Mesodermal cell (in vitro differentiated cells): ENCODE measurements around the gene OTOP2.

ENCODE experiments used
- H3K27ac ChIP-seq: 2 replicates; pipeline ENCODE4 v1.7.0; 2013; ENCODE audit warnings: mild to moderate bottlenecking, low read depth, low read length, moderate library complexity; ENCODE audit not compliant: severe bottlenecking
- H3K36me3 ChIP-seq: 2 replicates; pipeline ENCODE4 v1.7.1; 2013; ENCODE audit warnings: mild to moderate bottlenecking, low read length, moderate library complexity; ENCODE audit not compliant: control insufficient read depth, insufficient read depth
- H3K4me1 ChIP-seq: one replicate; pipeline ENCODE4 v1.7.1; 2013; ENCODE audit warnings: mild to moderate bottlenecking, low read length; ENCODE audit not compliant: insufficient read depth, control insufficient read depth, poor library complexity, severe bottlenecking
- H3K4me3 ChIP-seq: 2 replicates; pipeline ENCODE4 v1.7.0; 2013; ENCODE audit warnings: low read length, control low read depth, mild to moderate bottlenecking; ENCODE audit not compliant: insufficient read depth, poor library complexity, severe bottlenecking; ENCODE audit errors: extremely low read depth
- H3K9me3 ChIP-seq: 2 replicates; pipeline ENCODE4 v1.7.1; 2013; ENCODE audit warnings: mild to moderate bottlenecking, low read length, moderate library complexity; ENCODE audit not compliant: control insufficient read depth
- WGBS, 2 experiments: methylation state at CpG; one replicate each; pipeline ENCODE4 v1.1.5; 2013; ENCODE audit warnings: missing lambda C conversion rate in 2 of 2; ENCODE audit not compliant: insufficient coverage in 2 of 2; 5-methylcytosine and 5-hydroxymethylcytosine counted together

OTOP2 gene

DNA sequence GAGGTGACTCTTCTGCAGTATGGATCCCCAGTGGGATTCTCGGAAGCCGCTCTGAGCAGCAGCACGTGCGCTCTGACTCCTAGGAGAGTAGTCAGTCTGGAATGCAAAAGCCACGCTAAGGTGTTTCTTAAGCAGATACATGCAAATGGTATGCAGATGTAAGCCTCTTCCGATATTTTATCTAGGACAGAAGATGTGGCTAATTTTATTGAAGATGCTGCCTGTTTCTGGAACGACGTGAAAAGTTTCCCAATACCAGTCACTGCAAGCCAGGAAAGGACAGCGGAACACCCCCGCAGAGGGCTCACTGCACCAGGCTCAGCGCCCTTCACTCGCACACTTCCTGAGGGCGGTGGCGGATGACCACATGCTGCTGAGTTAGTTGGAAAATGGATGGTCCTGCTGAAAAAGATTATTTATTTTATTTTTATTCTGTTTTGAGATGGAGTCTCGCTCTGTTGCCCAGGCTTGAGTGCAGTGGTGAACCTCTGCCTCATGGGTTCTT lies 40.8 kb upstream of the OTOP2 start:
- Histone ChIP-seq H3K27ac (no peak overlapping the region), H3K36me3 (no peaks in the 10 kb centered on the region), H3K9me3 (no peaks in the 10 kb centered on the region), H3K4me3 (no peak overlapping the region), H3K4me1 (no peaks in the 10 kb centered on the region)
- 87% methylated on average over 11 to 15 of the region's 15 CpGs for WGBS, 2 experiments

- Histone ChIP-seq H3K4me3 (no peak overlapping the region), H3K4me1 (no peaks in the 10 kb centered on the region), H3K27ac (no peak overlapping the region), H3K36me3 (no peaks in the 10 kb centered on the region), H3K9me3 (no peaks in the 10 kb centered on the region)
- WGBS, 2 experiments: 74 to 84% methylated on average over 8 to 9 of the region's 13 CpGs
Measured at GRCh38 chr17:74888469-74888868, 35.6 kb upstream of the OTOP2 start.

DNA sequence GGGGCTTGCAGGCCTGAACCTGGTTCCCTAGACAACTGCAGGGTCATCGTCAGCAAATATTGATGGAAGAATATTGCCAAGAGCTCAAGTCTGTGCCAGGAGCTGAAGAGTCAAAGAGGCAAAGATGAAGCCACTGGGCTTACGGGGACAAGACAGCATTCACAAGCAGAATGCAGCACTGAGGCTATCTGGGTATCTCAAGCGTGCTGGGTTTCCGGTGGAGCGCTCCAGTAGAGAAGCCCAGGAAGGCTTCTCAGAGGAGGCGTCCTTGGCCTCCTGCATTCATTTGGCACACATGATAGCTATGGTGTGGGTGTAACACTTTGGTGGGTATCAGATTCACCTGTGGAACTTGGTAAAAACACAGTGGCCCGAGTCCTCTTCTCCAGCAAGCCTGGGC lies 33.5 kb upstream of the OTOP2 start:
- 92 to 97% methylated on average over 6 to 7 of the region's 7 CpGs for WGBS, 2 experiments
- H3K36me3 ChIP-seq: no peaks in the 10 kb centered on the region
- H3K4me3 ChIP-seq: no peak overlapping the region
- no peaks in the 10 kb centered on the region for H3K4me1 ChIP-seq
- H3K9me3 ChIP-seq: no peaks in the 10 kb centered on the region
- H3K27ac ChIP-seq: no peak overlapping the region

- H3K9me3 ChIP-seq: no peaks in the 10 kb centered on the region
- no peaks in the 10 kb centered on the region for H3K36me3 ChIP-seq
- H3K4me3 ChIP-seq: no peak overlapping the region
- H3K27ac ChIP-seq: no peak overlapping the region
- H3K4me1 ChIP-seq: no peaks in the 10 kb centered on the region
- 86 to 91% methylated on average over 16 to 17 of the region's 20 CpGs for WGBS, 2 experiments
Measured at GRCh38 chr17:74892013-74892841, 31.8 kb upstream of the OTOP2 start.

DNA sequence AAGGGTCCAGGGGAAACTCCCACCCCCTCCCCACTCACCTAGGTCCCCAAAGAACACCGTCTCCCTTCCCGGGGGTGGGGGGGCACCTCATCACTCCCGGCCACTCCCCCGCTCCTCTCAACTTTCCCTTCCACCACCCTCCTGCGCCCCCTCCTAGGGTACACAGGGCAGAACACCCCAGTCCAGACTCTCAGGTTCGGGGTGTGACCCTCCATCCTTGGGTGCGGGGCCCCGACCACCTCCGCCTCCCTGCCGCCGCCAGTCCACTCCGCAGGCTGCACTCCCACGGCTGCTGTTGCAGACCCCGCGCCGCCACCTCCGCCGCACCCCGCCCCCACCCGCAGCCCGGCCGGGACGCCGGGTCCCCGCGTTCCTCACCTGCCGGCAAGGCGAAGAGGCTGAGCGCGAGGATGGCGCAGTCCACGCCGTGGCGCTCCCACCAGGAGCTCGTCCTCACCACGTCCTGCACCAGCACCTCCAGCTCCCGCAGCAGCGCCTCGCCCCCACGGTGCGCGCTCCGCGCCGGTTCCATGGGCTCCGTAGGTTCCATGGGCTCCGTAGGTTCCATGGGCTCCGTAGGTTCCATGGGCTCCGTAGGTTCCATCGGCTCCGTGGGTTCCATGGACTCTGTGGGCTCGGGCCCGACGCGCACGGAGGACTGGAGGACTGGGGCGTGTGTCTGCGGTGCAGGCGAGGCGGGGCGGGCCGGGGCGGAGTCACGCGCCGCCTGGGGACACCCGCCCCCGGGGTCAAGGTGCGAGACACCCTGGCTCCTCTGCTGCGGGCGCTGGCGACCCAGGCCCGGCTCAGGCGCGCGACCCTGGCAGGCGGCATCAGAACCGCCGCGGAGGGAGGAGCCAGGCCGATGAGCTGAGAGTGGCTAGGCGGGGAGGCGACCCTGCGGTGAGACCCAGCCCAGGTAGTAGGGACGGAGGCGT lies 30.8 kb upstream of the OTOP2 start, which contains the start of gene FADS6:
Gene FADS6, minus strand, starts transcription at position 660 of the 938 bp plus-strand sequence. Its CDS starts 38 bp downstream, at position 622.
- Histone ChIP-seq H3K36me3 (no peaks in the 10 kb centered on the region), H3K27ac (no peak within 1 kb of the TSS), H3K4me1 (no peaks in the 10 kb centered on the region), H3K9me3 (no peaks in the 10 kb centered on the region), H3K4me3 (peak within 1 kb of the TSS; percentile 31)
- WGBS, 2 experiments: 8 to 11% methylated on average over 59 to 73 of the region's 86 CpGs

GRCh38 chr17:74893936-74894671 lies 30.0 kb upstream of the OTOP2 start:
- no peak overlapping the region for H3K27ac ChIP-seq
- H3K36me3 ChIP-seq: no peaks in the 10 kb centered on the region
- no peaks in the 10 kb centered on the region for H3K9me3 ChIP-seq
- 32 to 37% methylated on average over 17 to 20 of the region's 22 CpGs for WGBS, 2 experiments
- no peaks in the 10 kb centered on the region for H3K4me1 ChIP-seq
- H3K4me3 ChIP-seq: peak overlapping the region; percentile 31

DNA sequence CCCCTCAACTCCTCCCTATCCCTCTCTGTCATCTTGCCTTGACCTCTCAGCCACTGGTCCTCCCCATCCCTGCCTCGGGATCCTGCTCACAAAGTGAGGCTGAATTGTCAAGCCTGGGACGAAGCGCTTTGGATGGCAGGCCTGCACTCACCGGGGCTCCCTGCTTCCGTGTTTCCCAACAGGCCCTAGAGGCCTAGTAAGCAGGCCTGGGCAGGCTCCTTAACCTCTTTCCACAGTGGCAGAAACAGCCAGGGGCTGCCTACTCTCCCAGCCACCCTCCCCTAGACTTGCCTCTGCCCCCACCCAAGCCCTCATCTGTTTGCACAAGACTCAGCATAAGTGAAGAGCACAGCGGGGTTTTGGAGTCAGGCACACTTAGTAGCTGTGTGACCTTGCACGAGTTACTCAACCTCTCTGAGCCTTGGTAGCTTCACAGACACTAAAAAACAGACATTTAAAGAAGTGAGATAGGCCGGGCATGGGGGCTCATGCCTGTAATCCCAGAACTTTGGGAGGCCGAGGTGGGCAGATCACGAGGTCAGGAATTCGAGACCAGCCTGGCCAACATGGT lies 25.6 kb upstream of the OTOP2 start:
- Histone ChIP-seq H3K36me3 (no peaks in the 10 kb centered on the region), H3K9me3 (no peaks in the 10 kb centered on the region), H3K4me3 (no peak overlapping the region), H3K27ac (no peak overlapping the region), H3K4me1 (no peaks in the 10 kb centered on the region)
- 83 to 87% methylated on average over 10 to 11 of the region's 11 CpGs for WGBS, 2 experiments

GRCh38 chr17:74900208-74900607 lies 23.9 kb upstream of the OTOP2 start:
- WGBS, 2 experiments: 84 to 88% methylated on average over 5 to 7 of the region's 8 CpGs
- Histone ChIP-seq H3K36me3 (no peaks in the 10 kb centered on the region), H3K4me1 (no peaks in the 10 kb centered on the region), H3K4me3 (no peak overlapping the region), H3K27ac (no peak overlapping the region), H3K9me3 (no peaks in the 10 kb centered on the region)

DNA sequence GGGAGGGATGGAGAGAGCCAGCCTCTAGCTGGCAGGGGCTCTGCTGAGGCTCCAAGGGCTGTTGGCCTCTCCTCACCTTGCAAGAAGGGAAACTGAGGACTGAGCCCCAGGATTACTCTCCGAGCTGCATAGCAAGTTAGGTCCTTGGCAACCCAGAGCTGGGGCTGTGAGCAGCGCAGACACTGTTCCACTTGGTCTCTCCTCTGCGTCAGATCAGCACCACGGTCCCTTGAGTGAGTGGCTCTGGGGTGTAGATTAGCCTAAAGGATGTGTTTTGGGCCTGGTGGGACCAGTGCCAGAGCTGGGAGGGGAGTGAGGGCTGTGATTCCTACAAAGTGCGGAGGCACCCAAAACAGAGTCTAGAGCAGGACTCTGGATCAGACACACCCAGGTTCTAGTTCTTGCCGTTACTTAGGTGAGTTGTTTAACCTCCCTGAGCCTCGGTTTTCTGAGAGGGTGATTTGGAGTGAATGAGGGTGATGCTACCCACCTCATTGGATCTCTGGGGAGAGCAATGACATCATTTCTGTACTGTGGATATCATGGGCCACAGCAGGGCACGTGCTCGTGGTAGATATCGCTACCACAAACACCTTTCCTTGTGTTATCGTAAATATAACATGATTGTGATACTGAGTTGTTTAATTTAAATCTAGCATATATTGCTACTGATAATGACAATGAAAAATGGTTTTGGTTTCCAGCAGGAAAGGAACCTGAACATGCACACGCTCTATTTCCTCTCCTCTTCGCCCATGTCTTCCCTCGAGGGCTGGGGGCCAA lies 22.5 kb upstream of the OTOP2 start:
- no peaks in the 10 kb centered on the region for H3K36me3 ChIP-seq
- H3K27ac ChIP-seq: no peak overlapping the region
- no peaks in the 10 kb centered on the region for H3K4me1 ChIP-seq
- no peaks in the 10 kb centered on the region for H3K9me3 ChIP-seq
- WGBS, 2 experiments: 83 to 93% methylated on average over 9 to 10 of the region's 14 CpGs
- no peak overlapping the region for H3K4me3 ChIP-seq
